ENCODE measurements around the gene DIP2A. TPM values are rescaled to one million over a fixed set of nuclear protein-coding genes. Genes with fewer than 3 reads are reported as not detected.
"Not testable (repeated sequence)": the region's sequence is repeated elsewhere in the genome, so short reads cannot be mapped to it uniquely, and the experiment has no call there.

DIP2A gene
- total and polyA plus RNA-seq, 7 donors: 7.3 to 12.2 (median 11.0) TPM

DNA sequence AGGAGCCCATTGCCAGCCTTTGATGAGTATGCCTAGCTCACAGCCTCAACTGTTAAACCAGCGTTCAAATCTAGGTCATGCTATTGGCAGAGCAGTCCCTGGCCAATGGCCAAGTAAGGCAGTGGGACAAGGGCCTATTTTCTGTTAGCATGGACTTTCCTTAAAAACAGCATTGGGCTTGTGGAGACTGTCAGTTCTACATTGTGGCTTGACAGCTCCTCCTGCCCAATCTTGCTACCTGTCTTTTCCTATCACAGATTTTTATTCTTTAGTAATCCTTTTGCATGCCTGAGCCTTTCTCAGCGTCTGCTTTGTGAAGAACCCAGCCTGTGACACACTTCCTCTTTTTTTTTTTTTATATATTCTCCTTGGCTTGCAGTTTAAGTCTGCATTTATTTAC lies 56.4 kb downstream of the DIP2A start:
- Histone ChIP-seq H3K27me3 (ENCODE audit: insufficient read depth in 3 of 3, low read length in 2 of 3) (no peaks in the 10 kb centered on the region), H3K4me3 (no peak overlapping the region), H3K9me3 (peaks cover 5% of the 10 kb centered on the region), H3K27ac (no peak overlapping the region), H3K36me3 (ENCODE audit: insufficient read depth in 1 of 2, low read depth in 1 of 2) (peaks cover 23 to 44% of the 10 kb centered on the region in 2 donors), H3K4me1 (peaks cover 6% of the 10 kb centered on the region)
- TF ChIP-seq, protein P1, sequence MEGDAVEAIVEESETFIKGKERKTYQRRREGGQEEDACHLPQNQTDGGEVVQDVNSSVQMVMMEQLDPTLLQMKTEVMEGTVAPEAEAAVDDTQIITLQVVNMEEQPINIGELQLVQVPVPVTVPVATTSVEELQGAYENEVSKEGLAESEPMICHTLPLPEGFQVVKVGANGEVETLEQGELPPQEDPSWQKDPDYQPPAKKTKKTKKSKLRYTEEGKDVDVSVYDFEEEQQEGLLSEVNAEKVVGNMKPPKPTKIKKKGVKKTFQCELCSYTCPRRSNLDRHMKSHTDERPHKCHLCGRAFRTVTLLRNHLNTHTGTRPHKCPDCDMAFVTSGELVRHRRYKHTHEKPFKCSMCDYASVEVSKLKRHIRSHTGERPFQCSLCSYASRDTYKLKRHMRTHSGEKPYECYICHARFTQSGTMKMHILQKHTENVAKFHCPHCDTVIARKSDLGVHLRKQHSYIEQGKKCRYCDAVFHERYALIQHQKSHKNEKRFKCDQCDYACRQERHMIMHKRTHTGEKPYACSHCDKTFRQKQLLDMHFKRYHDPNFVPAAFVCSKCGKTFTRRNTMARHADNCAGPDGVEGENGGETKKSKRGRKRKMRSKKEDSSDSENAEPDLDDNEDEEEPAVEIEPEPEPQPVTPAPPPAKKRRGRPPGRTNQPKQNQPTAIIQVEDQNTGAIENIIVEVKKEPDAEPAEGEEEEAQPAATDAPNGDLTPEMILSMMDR (IDR thresholded peaks at IDR 0.05): no peak
- WGBS, 3 donors: 26 to 32% (median 27%) methylated on average over 2 of the region's 2 CpGs
- DNase-seq (peak; percentile 64 to 72), ATAC-seq (peak in 2 of 4 donors; percentile 66 to 74)
- intact Hi-C loops (cut with DNase I): no loop called here

DNA sequence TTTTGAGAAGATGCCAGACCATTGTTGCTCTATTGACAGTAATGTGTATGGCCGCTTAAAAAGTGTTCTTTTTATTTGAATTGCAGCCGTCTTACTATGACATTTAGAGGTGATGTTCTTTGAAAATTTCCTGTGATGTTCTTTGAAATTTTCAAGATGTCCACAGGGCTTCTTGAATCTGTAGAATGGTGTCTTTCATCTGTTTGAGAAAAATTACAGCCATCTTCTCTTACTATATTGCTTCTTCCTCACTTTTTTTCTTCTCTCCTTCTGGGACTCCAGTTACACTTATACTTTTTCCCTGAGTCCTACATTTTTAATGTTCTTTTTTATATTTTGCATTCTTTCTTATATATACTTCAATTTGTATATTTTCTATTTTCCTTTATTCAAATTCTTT lies 57.4 kb downstream of the DIP2A start:
- Histone ChIP-seq H3K9me3 (peaks cover 5% of the 10 kb centered on the region), H3K27me3 (ENCODE audit: insufficient read depth in 3 of 3, low read length in 2 of 3) (no peaks in the 10 kb centered on the region), H3K27ac (no peak overlapping the region), H3K4me3 (no peak overlapping the region), H3K36me3 (ENCODE audit: insufficient read depth in 1 of 2, low read depth in 1 of 2) (peaks cover 16 to 35% of the 10 kb centered on the region in 2 donors), H3K4me1 (peaks cover 6% of the 10 kb centered on the region)
- WGBS, 3 donors: 95 to 99% (median 95%) methylated on average over 2 of the region's 2 CpGs
- intact Hi-C loops (cut with DNase I): no loop called here
- ATAC-seq (no peak), DNase-seq (no peak)
- TF ChIP-seq, protein P1 (IDR thresholded peaks at IDR 0.05): no peak

DNA sequence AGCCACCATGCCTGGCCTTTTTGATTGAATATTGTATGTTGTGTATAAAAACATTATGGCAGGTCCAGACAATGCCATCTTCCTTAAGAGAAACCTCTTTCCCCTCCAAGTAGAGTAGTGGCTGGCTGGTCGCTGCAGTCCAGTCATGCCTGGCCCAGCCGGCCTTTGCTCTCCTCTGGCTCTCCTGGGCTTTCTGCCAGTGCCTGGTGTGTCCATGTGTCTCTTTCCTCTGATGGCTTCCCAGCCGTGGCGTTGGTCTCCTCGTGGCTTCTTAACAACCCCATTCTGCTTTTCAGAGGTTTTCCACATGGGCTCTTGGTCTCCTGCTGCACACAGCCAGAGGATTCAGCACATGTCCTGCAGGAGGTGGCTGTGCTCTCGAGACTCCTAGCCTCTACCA lies 58.7 kb downstream of the DIP2A start:
- ATAC-seq (peak in 3 of 4 donors; percentile 65 to 84 (median 77)), DNase-seq (peak; percentile 41 to 65)
- Histone ChIP-seq H3K4me1 (peaks cover 6% of the 10 kb centered on the region), H3K9me3 (peaks cover 5% of the 10 kb centered on the region), H3K27ac (no peak overlapping the region), H3K36me3 (ENCODE audit: insufficient read depth in 1 of 2, low read depth in 1 of 2) (peaks cover 5 to 27% of the 10 kb centered on the region in 2 donors), H3K4me3 (no peak overlapping the region), H3K27me3 (ENCODE audit: insufficient read depth in 3 of 3, low read length in 2 of 3) (no peaks in the 10 kb centered on the region)
- whole genome bisulfite sequencing, 3 donors: 28 to 44% (median 30%) methylated on average over 6 of the region's 6 CpGs
- intact Hi-C loops (cut with DNase I): no loop called here
- TF ChIP-seq, protein P1 (IDR thresholded peaks at IDR 0.05): no peak

DNA sequence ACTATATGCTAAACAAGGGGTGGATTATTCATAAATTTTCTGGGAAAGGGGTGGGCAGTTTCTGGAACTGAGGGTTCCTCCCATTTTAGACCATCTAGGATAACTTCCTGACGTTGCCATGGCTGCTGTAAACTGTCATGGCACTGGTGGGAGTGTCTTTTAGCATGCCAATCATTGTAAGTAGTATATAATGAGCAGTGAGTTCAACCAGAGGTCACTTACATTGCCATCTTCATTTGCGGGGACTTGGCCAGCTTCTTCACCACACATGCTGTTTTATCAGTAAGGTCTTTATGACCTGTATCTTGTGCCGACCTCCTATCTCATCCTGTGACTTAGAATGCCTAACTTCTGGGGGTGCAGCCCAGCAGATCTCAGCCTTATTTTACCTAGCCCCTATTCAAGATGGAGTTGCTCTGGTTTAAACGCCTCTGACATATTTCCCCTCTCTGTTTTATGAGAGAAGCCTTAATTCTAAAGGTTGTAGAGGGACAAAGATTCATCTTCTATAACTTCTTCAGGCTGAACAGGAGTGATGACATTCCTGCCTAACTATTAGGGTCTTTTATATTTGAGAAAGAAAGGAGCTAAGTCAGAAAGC lies 60.4 kb downstream of the DIP2A start:
- intact Hi-C loops (cut with DNase I): no loop called here
- H3K27ac ChIP-seq: no peak overlapping the region
- H3K36me3 ChIP-seq (ENCODE audit: insufficient read depth in 1 of 2, low read depth in 1 of 2): peaks cover 2 to 20% of the 10 kb centered on the region in 2 donors
- WGBS, 3 donors: 84 to 86% (median 84%) methylated on average over 4 of the region's 4 CpGs
- no peak for DNase-seq
- peaks cover 5% of the 10 kb centered on the region for H3K9me3 ChIP-seq
- TF ChIP-seq, protein P1 (IDR thresholded peaks at IDR 0.05): no peak
- H3K4me1 ChIP-seq: peaks cover 6% of the 10 kb centered on the region
- no peak for ATAC-seq
- no peak overlapping the region for H3K4me3 ChIP-seq
- H3K27me3 ChIP-seq (ENCODE audit: insufficient read depth in 3 of 3, low read length in 2 of 3): no peaks in the 10 kb centered on the region

DNA sequence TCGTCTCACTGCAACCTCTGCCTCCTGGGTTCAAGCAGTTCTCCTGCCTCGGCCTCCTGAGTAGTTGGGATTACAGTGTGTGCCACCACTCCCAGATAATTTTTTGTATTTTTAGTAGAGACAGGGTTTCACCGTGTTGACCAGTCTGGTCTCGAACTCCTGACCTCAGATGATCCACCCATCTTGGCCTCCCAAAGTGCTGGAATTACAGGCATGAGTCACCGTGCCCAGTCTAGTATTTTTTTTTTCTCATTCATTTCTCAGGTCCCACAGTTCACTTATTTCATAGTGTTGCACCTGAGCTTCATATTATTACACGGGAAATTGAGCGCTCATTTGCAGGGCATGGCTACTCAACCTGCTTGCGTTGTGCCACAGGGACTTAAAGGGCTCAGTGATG lies 68.7 kb downstream of the DIP2A start:
- H3K27ac ChIP-seq; H3K9me3 ChIP-seq; H3K4me1 ChIP-seq; intact Hi-C loops (cut with DNase I); ATAC-seq; DNase-seq; H3K4me3 ChIP-seq; H3K27me3 ChIP-seq (ENCODE audit: insufficient read depth in 3 of 3, low read length in 2 of 3): not testable (repeated sequence)
- H3K36me3 ChIP-seq (ENCODE audit: insufficient read depth in 1 of 2, low read depth in 1 of 2): peaks cover 2 to 42% of the 10 kb centered on the region in 2 donors
- 82 to 85% (median 85%) methylated on average over 8 of the region's 8 CpGs for WGBS, 3 donors
